Endothelial cell of umbilical vein (primary cell): Measurements from ENCODE around the gene PDSS2.

Experiments used
- CTCF ChIP-seq, 2 donors: IDR thresholded peaks; 1 replicate in 1 of 2; 2 replicates in 1 of 2; pipeline ENCODE4 v1.5.1; 2011; ENCODE audit warnings: low read length in 2 of 2, mild to moderate bottlenecking in 2 of 2, moderate library complexity in 2 of 2, control low read depth in 1 of 2, inconsistent platforms in 1 of 2, low read depth in 1 of 2; ENCODE audit not compliant: insufficient read depth in 1 of 2; ENCODE audit errors: extremely low read depth in 1 of 2
- MYC ChIP-seq: IDR thresholded peaks from one replicate; pipeline ENCODE4 v1.6.1; 2011; ENCODE audit warnings: mild to moderate bottlenecking, low read depth, low read length

GRCh38 chr6:107121964-107122495 lies 337.3 kb downstream of the PDSS2 start:
- no peak for TF ChIP-seq MYC
- no peak for TF ChIP-seq CTCF (IDR thresholded peaks at IDR 0.05; ENCODE audit: extremely low read depth in 1 of 2, insufficient read depth in 1 of 2, low read depth in 1 of 2, low read length in 2 of 2)
